Esophagus squamous epithelium (tissue), 5 donors: ENCODE results near the gene ARPC1B. TPM values are rescaled to one million over a fixed set of nuclear protein-coding genes. Genes with fewer than 3 reads are reported as not detected.

Experiments
- DNase-seq: peaks from one replicate; lab custom pipeline; 2025; lab: John Stamatoyannopoulos, UW
- H3K27ac ChIP-seq, 4 donors: fragments of 200-600 bp; sonication (generic); one replicate each; pipeline ENCODE4 v1.5.1; 2016 to 2019; ENCODE audit warnings: mild to moderate bottlenecking in 1 of 4
- H3K27me3 ChIP-seq, 4 donors: fragments of 200-600 bp; sonication (generic); 1 replicate in 3 of 4; 2 replicates in 1 of 4; pipeline versions ENCODE4 v1.5.1 to v1.6.0; 2017 to 2021; ENCODE audit warnings: antibody characterized with exemption in 1 of 4
- H3K36me3 ChIP-seq, 3 donors: fragments of 200-600 bp; sonication (generic); one replicate each; pipeline ENCODE4 v1.5.1; 2016 to 2019
- H3K4me1 ChIP-seq, 3 donors: fragments of 200-600 bp; sonication (generic); one replicate each; pipeline ENCODE4 v1.5.1; 2017 to 2019
- H3K4me3 ChIP-seq, 4 donors: fragments of 200-600 bp; sonication (generic); 1 replicate in 3 of 4; 2 replicates in 1 of 4; pipeline ENCODE4 v1.5.1; 2016 to 2019; ENCODE audit warnings: mild to moderate bottlenecking in 2 of 4, moderate library complexity in 1 of 4
- H3K9me3 ChIP-seq, 3 donors: fragments of 200-600 bp; sonication (generic); one replicate each; pipeline ENCODE4 v1.5.1; 2016 to 2019
- CTCF ChIP-seq, 6 experiments: fragments of 450-650 bp in 4 of 6; fragments of 200-600 bp in 2 of 6; sonication (generic) in 2 of 6; IDR thresholded peaks; one replicate each; pipeline ENCODE4 v1.5.1; 2016 to 2019; ENCODE audit warnings: antibody characterized with exemption in 6 of 6, mild to moderate bottlenecking in 4 of 6, moderate library complexity in 4 of 6
- POLR2A ChIP-seq, 4 donors: fragments of 450-650 bp; IDR thresholded peaks; one replicate each; pipeline ENCODE4 v1.6.1; 2017; ENCODE audit warnings: antibody characterized with exemption in 4 of 4, mild to moderate bottlenecking in 4 of 4, moderate library complexity in 3 of 4
- WGBS, 2 donors: methylation state at CpG; one replicate each; pipeline ENCODE4 v1.1.5; 2018; 5-methylcytosine and 5-hydroxymethylcytosine counted together
- intact Hi-C: fragments of 100-400 bp; cut with DNase I; formaldehyde crosslinking; loops from one replicate; pipeline ENCODE4 v1.15.0; 2022
- total RNA-seq, 4 donors: library from RNA; depleted of rRNA; stranded (reverse); fragments of >200 nt; gene quantifications; one replicate each; pipeline ENCODE4 v1.1.0, GENCODE V29; 2016
- donor health status: DM: yes; HTN: yes; CAD: no.

Gene ARPC1B
- total RNA-seq, 4 donors from 2014 or later, result 27.9 to 166 (median 128) TPM

- H3K4me3 ChIP-seq, result peak within 1 kb of the TSS; percentile 74 to 98 (median 92)
- H3K36me3 ChIP-seq, result peaks cover 6 to 56% (median 20%) of the 10 kb centered on the region in 3 donors
- WGBS, 2 donors, result 1 to 5% methylated on average over 12 to 26 of the region's 72 CpGs
- peak; percentile 67 for DNase-seq
- TF ChIP-seq CTCF (IDR thresholded peaks at IDR 0.05) (peak in 3 of 6 experiments; percentile 21 to 44 (median 41)), POLR2A (IDR thresholded peaks at IDR 0.05) (peak in 3 of 4 donors; percentile 68 to 78 (median 72))
- intact Hi-C loops, result no loop called here
- no peaks in the 10 kb centered on the region for H3K27me3 ChIP-seq
- peaks cover 22 to 58% (median 24%) of the 10 kb centered on the region in 3 donors for H3K4me1 ChIP-seq
- H3K9me3 ChIP-seq, result no peaks in the 10 kb centered on the region
- H3K27ac ChIP-seq, result peak within 1 kb of the TSS; percentile 96 to 99 (median 98)
These were observed 34.1 kb downstream of the ARPC1B start, which contains the start of the genes BUD31 and PDAP1 for GRCh38 chr7:99408379-99409191. Gene BUD31, plus strand, starts transcription at chr7:99408969. Its CDS starts 2,124 bp downstream, at chr7:99411093. Gene PDAP1, minus strand, starts transcription at chr7:99408597. Its CDS starts 49 bp downstream, at chr7:99408548.

GRCh38 chr7:99409192-99409572 is 34.7 kb downstream of the ARPC1B start:
- 0% methylated on average over 17 to 18 of the region's 18 CpGs for WGBS, 2 donors
- DNase-seq, result no peak
- H3K27ac ChIP-seq, result peak overlapping the region; percentile 96 to 99 (median 98)
- no peak for TF ChIP-seq POLR2A (IDR thresholded peaks at IDR 0.05)
- no peak for TF ChIP-seq CTCF (IDR thresholded peaks at IDR 0.05)
- intact Hi-C loops, result no loop called here
- H3K36me3 ChIP-seq, result peaks cover 6 to 56% (median 21%) of the 10 kb centered on the region in 3 donors
- no peaks in the 10 kb centered on the region for H3K9me3 ChIP-seq
- H3K4me3 ChIP-seq, result peak overlapping the region; percentile 74 to 98 (median 92)
- H3K4me1 ChIP-seq, result peaks cover 22 to 56% (median 24%) of the 10 kb centered on the region in 3 donors
- no peaks in the 10 kb centered on the region for H3K27me3 ChIP-seq

DNA sequence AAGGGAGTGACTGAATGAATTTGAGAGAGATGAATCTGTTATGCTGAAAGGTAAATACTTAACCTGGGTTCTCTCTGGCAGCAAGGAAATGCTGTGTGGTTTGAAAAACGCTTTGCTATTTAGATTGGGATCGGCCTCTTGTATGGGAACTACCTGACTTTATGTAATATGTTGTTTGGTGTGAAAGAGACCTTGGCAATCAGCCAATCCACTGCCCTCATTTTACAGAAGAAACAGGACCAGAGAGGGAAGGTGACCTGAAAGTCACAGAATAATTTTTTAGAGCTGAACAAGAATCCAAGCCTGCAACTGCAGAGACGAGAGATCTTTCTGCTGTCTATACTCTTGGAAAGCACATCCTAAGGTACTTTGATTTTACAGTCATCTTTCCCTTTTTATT is 35.3 kb downstream of the ARPC1B start:
- peak overlapping the region; percentile 96 to 99 (median 98) for H3K27ac ChIP-seq
- DNase-seq, result no peak

DNA sequence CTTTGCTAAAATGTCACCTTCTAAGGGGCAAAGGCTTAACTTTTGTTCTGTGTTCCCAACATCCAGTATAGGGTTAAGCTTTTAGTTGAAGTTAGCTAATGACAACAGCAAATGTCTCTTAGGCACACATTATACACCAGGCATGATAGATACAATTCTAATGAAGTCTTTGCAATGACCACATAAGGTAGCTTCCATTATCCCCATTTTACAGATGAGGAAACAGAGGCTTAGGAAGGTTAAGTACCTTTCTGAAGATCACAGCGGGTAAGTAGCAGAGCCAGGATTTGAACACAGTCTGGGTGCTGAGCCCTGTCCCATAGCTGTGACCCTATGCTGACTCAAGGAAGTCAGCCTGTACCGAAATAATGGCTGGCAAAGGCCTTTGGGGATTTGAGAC is 36.1 kb downstream of the ARPC1B start:
- no peak overlapping the region for H3K4me3 ChIP-seq
- H3K36me3 ChIP-seq, result peaks cover 10 to 56% (median 34%) of the 10 kb centered on the region in 3 donors
- no peak for DNase-seq
- intact Hi-C loops, result loop anchor here (5.0 kb wide), 1 partner anchor 43 kb away; no protein-coding TSS in a partner anchor
- no peak for TF ChIP-seq CTCF (IDR thresholded peaks at IDR 0.05)
- TF ChIP-seq POLR2A (IDR thresholded peaks at IDR 0.05), result no peak
- WGBS, 2 donors, result 90 to 100% methylated on average over 2 of the region's 2 CpGs
- H3K27ac ChIP-seq, result no peak overlapping the region
- no peaks in the 10 kb centered on the region for H3K27me3 ChIP-seq
- peaks cover 22 to 47% (median 22%) of the 10 kb centered on the region in 3 donors for H3K4me1 ChIP-seq
- no peaks in the 10 kb centered on the region for H3K9me3 ChIP-seq

More for the DNA sequence above, 35.3 kb downstream of the ARPC1B start:
- 24 to 25% methylated on average over 3 of the region's 3 CpGs for WGBS, 2 donors
- intact Hi-C loops, result loop anchor here (5.0 kb wide), 1 partner anchor 43 kb away; no protein-coding TSS in a partner anchor
- peaks cover 6 to 56% (median 26%) of the 10 kb centered on the region in 3 donors for H3K36me3 ChIP-seq
- H3K27me3 ChIP-seq, result no peaks in the 10 kb centered on the region
- peak overlapping the region; percentile 74 to 98 (median 92) for H3K4me3 ChIP-seq
- peaks cover 22 to 50% (median 23%) of the 10 kb centered on the region in 3 donors for H3K4me1 ChIP-seq
- H3K9me3 ChIP-seq, result no peaks in the 10 kb centered on the region
- TF ChIP-seq POLR2A (IDR thresholded peaks at IDR 0.05) (no peak), CTCF (IDR thresholded peaks at IDR 0.05) (no peak)
